Kidney (tissue), 14 donors: Measurements from ENCODE around the gene PTPRC. TPM values are rescaled to one million over a fixed set of nuclear protein-coding genes. Genes with fewer than 3 reads are reported as not detected.

Experiments
- DNase-seq, 5 donors: peaks; one replicate each; pipeline ENCODE4 v3.0.0-alpha.2; 2013 to 2020
- FAIRE-seq: peaks from 2 replicates; lab custom pipeline; 2012; peaks lifted over from hg19 to GRCh38; lab: Jason Lieb, UNC
- H3K27ac ChIP-seq, 2 donors: one replicate each; pipeline ENCODE4 v1.7.0; 2013; ENCODE audit warnings: low read depth in 2 of 2, low read length in 2 of 2, inconsistent platforms in 1 of 2
- H3K27me3 ChIP-seq: one replicate; pipeline ENCODE4 v1.7.1; 2013; ENCODE audit warnings: low read length, inconsistent platforms; ENCODE audit not compliant: control insufficient read depth, insufficient read depth
- H3K36me3 ChIP-seq, 3 donors: one replicate each; pipeline versions ENCODE4 v1.7.0 to v1.7.1; 2013; ENCODE audit warnings: low read length in 3 of 3, control low read depth in 1 of 3, inconsistent platforms in 1 of 3; ENCODE audit not compliant: insufficient read depth in 3 of 3, control insufficient read depth in 2 of 3
- H3K4me1 ChIP-seq, 3 donors: one replicate each; pipeline versions ENCODE4 v1.7.0 to v1.7.1; 2013; ENCODE audit warnings: low read length in 3 of 3, inconsistent platforms in 1 of 3, low read depth in 1 of 3; ENCODE audit not compliant: control insufficient read depth in 2 of 3, insufficient read depth in 2 of 3
- H3K4me3 ChIP-seq, 3 donors: one replicate each; pipeline versions ENCODE4 v1.7.0 to v1.8.1; 2013; ENCODE audit warnings: low read length in 3 of 3, control low read depth in 1 of 3, inconsistent platforms in 1 of 3
- H3K9ac ChIP-seq, 3 donors: one replicate each; pipeline versions ENCODE4 v1.7.0 to v1.7.1; 2013; ENCODE audit warnings: low read length in 3 of 3, control low read depth in 1 of 3, inconsistent platforms in 1 of 3
- H3K9me3 ChIP-seq, 3 donors: one replicate each; pipeline versions ENCODE4 v1.7.0 to v1.7.1; 2013; ENCODE audit warnings: low read length in 3 of 3, control low read depth in 1 of 3, inconsistent platforms in 1 of 3; ENCODE audit not compliant: control insufficient read depth in 2 of 3, insufficient read depth in 1 of 3
- intact Hi-C: fragments of 100-400 bp; cut with DNase I; formaldehyde crosslinking; loops from one replicate; pipeline ENCODE4 v1.11.1; 2022
- polyA plus RNA-seq: library from polyadenylated mRNA; stranded (reverse); fragments of 350-450 nt; fragmentation: Illumina TruSeq; extraction: RNeasy Lipid Tissue Mini Kit (QIAGEN cat#74804); gene quantifications from one replicate; pipeline ENCODE4 v1.2.3, GENCODE V29; 2014; ENCODE audit warnings: low read depth, low replicate concordance; ENCODE audit not compliant: insufficient read depth
- total RNA-seq: library from RNA; stranded (reverse); fragmentation: NEBNext Ultra II Directional; extraction: Animal tissue kit (Norgen Biotek cat#: 25700); gene quantifications from one replicate; pipeline ENCODE4 v1.2.1, GENCODE V29; 2021
- TF ChIP-seq, protein P1 (sequence below): IDR thresholded peaks from 3 replicates; pipeline ENCODE4 v1.5.1; 2012; ENCODE audit warnings: mild to moderate bottlenecking, moderate library complexity, borderline replicate concordance; ENCODE audit not compliant: insufficient read depth; ENCODE audit errors: extremely low read depth
- donor health status: control.
- donor health status: control.
- donor health status: control.
- donor health status: control.
- donor health status: control.
- donor health status: DM: yes; HTN: yes; CAD: no.
- donor health status: Normal renal cell carcinoma (clear cell type).

Gene PTPRC
- total and polyA plus RNA-seq, 2 donors from 2014 or later = 1.4 to 60.2 TPM

DNA sequence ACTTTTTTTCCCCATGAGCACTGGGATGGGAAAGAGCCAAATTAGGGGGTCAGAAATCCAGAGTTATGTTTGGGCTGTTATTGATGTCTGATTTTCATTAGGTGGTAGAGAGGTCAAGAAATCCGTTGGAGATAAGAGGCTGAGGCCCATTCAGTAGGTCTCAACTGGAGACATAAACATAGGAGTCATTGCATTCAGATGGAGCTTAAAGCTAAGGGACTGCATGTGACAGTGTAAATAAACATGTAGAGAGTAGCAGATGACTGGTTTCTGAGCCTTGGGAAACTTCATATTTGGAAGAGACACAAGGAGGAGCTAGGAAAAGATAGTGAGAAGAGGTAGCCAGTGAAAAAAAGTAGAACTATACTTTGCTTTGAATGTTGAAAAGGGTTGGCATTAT, 11.7 kb downstream of the PTPRC start:
- Histone ChIP-seq H3K9ac (no peak overlapping the region), H3K4me1 (no peaks in the 10 kb centered on the region), H3K36me3 (no peaks in the 10 kb centered on the region), H3K9me3 (no peaks in the 10 kb centered on the region), H3K27me3 (no peaks in the 10 kb centered on the region), H3K4me3 (no peak overlapping the region), H3K27ac (no peak overlapping the region)
- DNase-seq (no peak), FAIRE-seq (no peak)
- intact Hi-C loops = no loop called here
- TF ChIP-seq, protein P1, sequence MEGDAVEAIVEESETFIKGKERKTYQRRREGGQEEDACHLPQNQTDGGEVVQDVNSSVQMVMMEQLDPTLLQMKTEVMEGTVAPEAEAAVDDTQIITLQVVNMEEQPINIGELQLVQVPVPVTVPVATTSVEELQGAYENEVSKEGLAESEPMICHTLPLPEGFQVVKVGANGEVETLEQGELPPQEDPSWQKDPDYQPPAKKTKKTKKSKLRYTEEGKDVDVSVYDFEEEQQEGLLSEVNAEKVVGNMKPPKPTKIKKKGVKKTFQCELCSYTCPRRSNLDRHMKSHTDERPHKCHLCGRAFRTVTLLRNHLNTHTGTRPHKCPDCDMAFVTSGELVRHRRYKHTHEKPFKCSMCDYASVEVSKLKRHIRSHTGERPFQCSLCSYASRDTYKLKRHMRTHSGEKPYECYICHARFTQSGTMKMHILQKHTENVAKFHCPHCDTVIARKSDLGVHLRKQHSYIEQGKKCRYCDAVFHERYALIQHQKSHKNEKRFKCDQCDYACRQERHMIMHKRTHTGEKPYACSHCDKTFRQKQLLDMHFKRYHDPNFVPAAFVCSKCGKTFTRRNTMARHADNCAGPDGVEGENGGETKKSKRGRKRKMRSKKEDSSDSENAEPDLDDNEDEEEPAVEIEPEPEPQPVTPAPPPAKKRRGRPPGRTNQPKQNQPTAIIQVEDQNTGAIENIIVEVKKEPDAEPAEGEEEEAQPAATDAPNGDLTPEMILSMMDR = no peak

DNA sequence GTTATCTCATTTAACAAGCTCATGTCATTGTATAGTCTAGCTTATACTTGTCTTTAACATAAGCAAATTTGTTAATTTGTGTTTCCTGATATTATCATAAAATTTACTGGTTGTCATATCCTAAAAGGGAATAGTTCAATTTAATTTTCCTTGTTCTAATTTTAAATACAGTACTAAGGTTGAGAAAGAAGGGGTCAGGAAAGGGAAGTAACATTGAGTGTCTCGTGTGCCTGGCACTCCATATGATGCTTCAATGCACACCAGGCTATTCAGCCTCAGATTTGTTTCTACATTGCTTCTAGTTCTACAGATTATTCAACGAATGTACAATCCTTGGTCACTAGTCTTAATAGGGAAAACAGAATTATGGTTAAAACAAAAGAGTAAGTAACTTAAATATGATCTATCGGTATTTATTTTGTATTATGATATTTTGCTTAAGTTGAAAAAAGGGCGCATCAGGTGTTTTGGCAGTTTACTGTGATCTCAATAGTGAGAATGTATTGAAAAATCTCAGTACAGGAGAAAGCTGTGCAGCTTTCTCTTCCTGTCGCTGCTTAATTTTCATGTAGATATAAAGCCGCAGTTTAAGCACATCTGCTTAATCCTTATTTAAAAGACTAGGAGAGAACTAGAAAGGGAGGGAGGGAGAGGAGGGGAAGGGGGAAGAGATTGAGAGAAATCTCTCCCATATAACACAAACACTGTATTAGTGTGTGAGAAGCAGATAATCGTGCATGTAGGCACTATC, 13.0 kb downstream of the PTPRC start:
- no peak overlapping the region for H3K4me3 ChIP-seq
- FAIRE-seq (no peak), DNase-seq (no peak)
- no peaks in the 10 kb centered on the region for H3K27me3 ChIP-seq
- no peaks in the 10 kb centered on the region for H3K36me3 ChIP-seq
- no peak overlapping the region for H3K9ac ChIP-seq
- H3K4me1 ChIP-seq = no peaks in the 10 kb centered on the region
- intact Hi-C loops = no loop called here
- H3K27ac ChIP-seq = no peak overlapping the region
- TF ChIP-seq, protein P1 = no peak
- no peaks in the 10 kb centered on the region for H3K9me3 ChIP-seq

DNA sequence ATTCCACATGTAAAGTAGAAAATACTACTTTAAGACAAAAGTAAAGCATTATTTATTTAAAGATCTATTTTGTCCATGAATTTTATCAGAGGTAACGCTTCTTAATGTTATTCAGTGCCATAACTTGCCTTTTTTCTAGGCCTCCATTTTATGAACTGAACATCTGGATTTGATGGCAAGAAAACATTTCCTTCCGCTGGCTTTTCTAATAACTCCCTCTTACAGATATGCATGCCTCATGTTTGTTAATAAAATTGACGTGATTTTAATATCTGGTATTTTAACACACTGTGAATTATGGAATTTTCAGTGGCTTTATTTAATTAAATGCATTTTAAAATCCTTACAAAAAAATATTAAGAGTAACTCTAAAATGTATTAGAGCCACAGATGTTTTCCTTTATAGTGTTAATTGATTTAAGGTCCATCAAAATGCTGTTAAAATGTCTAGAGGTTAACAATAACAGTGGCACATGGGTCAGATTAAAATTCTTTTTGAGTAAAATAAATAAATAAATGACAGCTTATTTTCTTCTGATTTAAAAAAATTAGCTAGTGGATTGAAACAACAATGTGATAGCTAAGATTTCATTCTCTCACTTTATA, 15.1 kb downstream of the PTPRC start:
- intact Hi-C loops = no loop called here
- no peak for DNase-seq
- no peaks in the 10 kb centered on the region for H3K4me1 ChIP-seq
- H3K9me3 ChIP-seq = no peaks in the 10 kb centered on the region
- no peak overlapping the region for H3K27ac ChIP-seq
- no peaks in the 10 kb centered on the region for H3K27me3 ChIP-seq
- peak; percentile 39 for FAIRE-seq
- no peak overlapping the region for H3K9ac ChIP-seq
- H3K4me3 ChIP-seq = no peak overlapping the region
- H3K36me3 ChIP-seq = no peaks in the 10 kb centered on the region
- TF ChIP-seq, protein P1 = no peak
